HepG2 (cell line): ENCODE measurements around the gene PM20D1. TPM values are rescaled to one million over a fixed set of nuclear protein-coding genes. Genes with fewer than 3 reads are reported as not detected.

Experiments used
- ATAC-seq: fragments of 200-7000 bp; cut with Tn5 transposase; 3 replicates; pipeline ENCODE4 v1.9.1; 2020; ENCODE audit warnings: mild to moderate bottlenecking, moderate library complexity
- BruUV-seq: library from RNA; stranded (reverse); fragments of 400-500 nt; replicated peaks from 2 replicates; lab custom pipeline; 2021; lab: Mats Ljungman, UMichigan
- CTCF ChIA-PET: fragments of 300-600 bp; formaldehyde crosslinking; extraction: SDS; loops from one replicate; lab custom pipeline; 2021; ENCODE audit warnings: low total read pairs, inconsistent platforms, low intra/inter-chr PET ratio; lab: Yijun Ruan, JAX
- POLR2A ChIA-PET: fragments of 350-600 bp; sonication (Branson Sonifier 250); formaldehyde crosslinking; loops from one replicate; lab custom pipeline; 2020; ENCODE audit warnings: antibody characterized with exemption, inconsistent platforms; lab: Yijun Ruan, JAX
- DNase-seq: peaks from one replicate; pipeline ENCODE4 v3.0.0-alpha.2; 2015; ENCODE audit warnings: low spot score
- FAIRE-seq: peaks from 3 replicates; lab custom pipeline; 2011; peaks lifted over from hg19 to GRCh38; lab: Jason Lieb, UNC
- H2AFZ ChIP-seq: one replicate; pipeline ENCODE4 v1.6.1; 2011; ENCODE audit warnings: low read length, inconsistent platforms
- H3K27ac ChIP-seq: fragments of 300-600 bp; 3 replicates; pipeline ENCODE4 v1.8.0; 2011; ENCODE audit warnings: mixed run types, mild to moderate bottlenecking, mixed read lengths, low read length, inconsistent platforms; ENCODE audit not compliant: insufficient read depth; ENCODE audit errors: extremely low read length
- H3K27me3 ChIP-seq, 2 experiments: fragments of 200-600 bp in 1 of 2; 2 replicates in 1 of 2; 3 replicates in 1 of 2; pipeline versions ENCODE4 v1.6.0 to v1.8.0; 2011; ENCODE audit warnings: low read length in 2 of 2, mild to moderate bottlenecking in 2 of 2, moderate library complexity in 2 of 2, inconsistent platforms in 1 of 2; ENCODE audit not compliant: insufficient read depth in 2 of 2, control insufficient read depth in 1 of 2
- H3K36me3 ChIP-seq, 2 experiments: fragments of 200-600 bp in 1 of 2; replicated peaks in 1 of 2; 2 replicates in 1 of 2; 3 replicates in 1 of 2; pipeline versions ENCODE4 v1.5.1 to v1.8.0; 2011; ENCODE audit warnings: low read length in 2 of 2, inconsistent platforms in 1 of 2; ENCODE audit not compliant: insufficient read depth in 2 of 2, control insufficient read depth in 1 of 2
- H3K4me1 ChIP-seq: 2 replicates; pipeline ENCODE4 v1.5.1; 2012; ENCODE audit warnings: low read length, inconsistent platforms; ENCODE audit not compliant: insufficient read depth
- H3K4me2 ChIP-seq: 2 replicates; pipeline ENCODE4 v1.6.0; 2011; ENCODE audit warnings: low read depth, low read length, inconsistent platforms
- H3K4me3 ChIP-seq, 3 experiments: fragments of 200-600 bp in 1 of 3; sonication (generic), shearing (Covaris generic) in 1 of 3; replicated peaks in 1 of 3; 2 replicates each; pipeline ENCODE4 v1.5.1; 2011 to 2016; ENCODE audit warnings: low read length in 3 of 3, inconsistent platforms in 2 of 3, low read depth in 2 of 3, mild to moderate bottlenecking in 2 of 3, control low read depth in 1 of 3, mixed read lengths in 1 of 3; ENCODE audit not compliant: insufficient read depth in 1 of 3
- H3K79me2 ChIP-seq: one replicate; pipeline ENCODE4 v1.6.1; 2011; ENCODE audit warnings: low read length, inconsistent platforms; ENCODE audit not compliant: insufficient read depth
- H3K9ac ChIP-seq: 2 replicates; pipeline ENCODE4 v1.6.0; 2011; ENCODE audit warnings: mild to moderate bottlenecking, low read depth, low read length, inconsistent platforms; ENCODE audit not compliant: insufficient read depth
- H3K9me3 ChIP-seq: 2 replicates; pipeline ENCODE4 v1.5.1; 2012; ENCODE audit warnings: mild to moderate bottlenecking, low read length
- H4K20me1 ChIP-seq: 2 replicates; pipeline ENCODE4 v1.6.0; 2011; ENCODE audit warnings: inconsistent platforms, mild to moderate bottlenecking, low read length, moderate library complexity; ENCODE audit not compliant: insufficient read depth
- ARNT ChIP-seq: fragments of 450-650 bp; IDR thresholded peaks from 2 replicates; pipeline ENCODE4 v1.6.1; 2017
- CREB3 ChIP-seq: sonication (generic); formaldehyde crosslinking; IDR thresholded peaks from 2 replicates; pipeline ENCODE4 v1.5.0; 2020; ENCODE audit warnings: missing genetic modification reagents
- ELK4 ChIP-seq: sonication (generic); formaldehyde crosslinking; IDR thresholded peaks from 2 replicates; pipeline ENCODE4 v1.9.0; 2021; ENCODE audit warnings: missing genetic modification reagents, borderline replicate concordance
- GZF1 ChIP-seq: sonication (generic); formaldehyde crosslinking; IDR thresholded peaks from 2 replicates; pipeline ENCODE4 v1.5.1; 2020; ENCODE audit warnings: mild to moderate bottlenecking, missing genetic modification reagents
- SALL1 ChIP-seq: sonication (generic); formaldehyde crosslinking; IDR thresholded peaks from 2 replicates; pipeline ENCODE4 v1.8.0; 2022; ENCODE audit warnings: mild to moderate bottlenecking, missing genetic modification reagents
- TBX3 ChIP-seq: fragments of 450-650 bp; IDR thresholded peaks from 2 replicates; pipeline ENCODE4 v1.6.1; 2017; ENCODE audit warnings: antibody characterized with exemption, mild to moderate bottlenecking, inconsistent platforms, borderline replicate concordance
- ZFY ChIP-seq: sonication (generic); formaldehyde crosslinking; IDR thresholded peaks from 2 replicates; pipeline ENCODE4 v1.4.0; 2020; ENCODE audit warnings: missing genetic modification reagents
- ZNF326 ChIP-seq: sonication (generic); formaldehyde crosslinking; IDR thresholded peaks from 2 replicates; pipeline ENCODE4 v1.4.0; 2020; ENCODE audit warnings: missing genetic modification reagents, borderline replicate concordance
- ZNF609 ChIP-seq: sonication (generic); formaldehyde crosslinking; IDR thresholded peaks from 2 replicates; pipeline ENCODE4 v1.4.0; 2020; ENCODE audit warnings: mild to moderate bottlenecking, missing genetic modification reagents, borderline replicate concordance
- ZSCAN25 ChIP-seq: sonication (generic); formaldehyde crosslinking; IDR thresholded peaks from 2 replicates; pipeline ENCODE4 v1.8.0; 2022; ENCODE audit warnings: mild to moderate bottlenecking, missing genetic modification reagents
- WGBS: methylation state at CpG from one replicate; pipeline ENCODE4 v1.1.6; 2017; ENCODE audit warnings: low lambda C conversion rate; 5-methylcytosine and 5-hydroxymethylcytosine counted together
- in situ Hi-C: cut with HindIII; loops from 2 replicates; pipeline ENCODE4 v1.10.0; 2017; ENCODE audit warnings: low pct_unique_long_range_greater_than_20kb; ENCODE audit not compliant: extremely low pct_ligation_motif_present
- intact Hi-C: fragments of 100-400 bp; cut with micrococcal nuclease; formaldehyde crosslinking; loops from one replicate; pipeline ENCODE4 v1.10.0; 2022; ENCODE audit not compliant: unreplicated experiment
- polyA plus RNA-seq, 8 experiments: library from polyadenylated mRNA; depleted of rRNA in 3 of 8; stranded (reverse) in 7 of 8; unstranded in 1 of 8; fragments of >200 nt; fragmentation: Illumina TruSeq in 4 of 8; extraction: Trizol in 4 of 8; gene quantifications; 2 replicates each; pipeline versions ENCODE4 v1.2.1 to v1.2.3, GENCODE V29; 2011 to 2016; ENCODE audit warnings: low read depth in 4 of 8, missing spikeins in 1 of 8, mixed read lengths in 1 of 8; ENCODE audit not compliant: insufficient read depth in 1 of 8
- total RNA-seq, 5 experiments: library from RNA; depleted of rRNA; stranded (reverse); fragments of >200 nt; fragmentation: Illumina TruSeq; extraction: Trizol; gene quantifications; 2 replicates each; pipeline ENCODE4 v1.2.3, GENCODE V29; 2016; ENCODE audit warnings: low read depth in 1 of 5

The PM20D1 gene
- total and polyA plus RNA-seq, 2 of the 13 experiments (the other 11 are each of a cell fraction or from before 2014, with no cell fraction given): not detected

GRCh38 chr1:205812271-205812877 is 37.6 kb downstream of the PM20D1 start:
- FAIRE-seq (no peak), ATAC-seq (peak; percentile 62)
- in situ Hi-C loops: no loop called here
- H3K79me2 ChIP-seq: no peaks in the 10 kb centered on the region
- H3K27me3 ChIP-seq: peaks cover 1 to 23% of the 10 kb centered on the region in 2 experiments; a peak in 3 of 5 replicates
- POLR2A ChIA-PET: no interaction called here
- peak overlapping the region; percentile 59 to 80 (median 76) for H3K4me3 ChIP-seq
- no peak overlapping the region for H2AFZ ChIP-seq
- H3K36me3 ChIP-seq: no peaks in the 10 kb centered on the region
- TF ChIP-seq ARNT (no peak), SALL1 (CRISPR knock-in tag) (peak; percentile 6; the same call in 1 of the 2 replicates), TBX3 (no peak)
- TF ChIP-seq, all 625 proteins: peak for 1
- H4K20me1 ChIP-seq: no peaks in the 10 kb centered on the region
- H3K4me2 ChIP-seq: peak overlapping the region; percentile 92
- CTCF ChIA-PET: no interaction called here
- no peak for DNase-seq
- 3% methylated on average over 9 of the region's 16 CpGs for WGBS
- no TSS peak for BruUV-seq
- no peak overlapping the region for H3K27ac ChIP-seq
- no peaks in the 10 kb centered on the region for H3K9me3 ChIP-seq
- peak overlapping the region; percentile 51; the same call in 1 of the 2 replicates for H3K9ac ChIP-seq
- peaks cover 24% of the 10 kb centered on the region for H3K4me1 ChIP-seq
- intact Hi-C loops: no loop called here

- H3K27ac ChIP-seq: no peak overlapping the region
- H3K9ac ChIP-seq: no peak overlapping the region
- H3K36me3 ChIP-seq: no peaks in the 10 kb centered on the region
- FAIRE-seq (no peak), DNase-seq (no peak), ATAC-seq (no peak)
- H3K4me2 ChIP-seq: 0 out of 2 replicates have a peak overlapping the region, but pooled peaks have one; percentile 44
- intact Hi-C loops (no loop called here), in situ Hi-C loops (no loop called here)
- peaks cover 1 to 23% of the 10 kb centered on the region in 2 experiments; a peak in 3 of 5 replicates for H3K27me3 ChIP-seq
- ChIA-PET POLR2A (no interaction called here), CTCF (no interaction called here)
- H3K9me3 ChIP-seq: no peaks in the 10 kb centered on the region
- H3K4me3 ChIP-seq: peak overlapping the region in 1 of 3 experiments; percentile 80; a peak in 1 of 6 replicates
- no TSS peak for BruUV-seq
- peaks cover 29% of the 10 kb centered on the region for H3K4me1 ChIP-seq
- 45% methylated on average over 5 of the region's 5 CpGs for WGBS
- H2AFZ ChIP-seq: no peak overlapping the region
- H4K20me1 ChIP-seq: no peaks in the 10 kb centered on the region
- no peaks in the 10 kb centered on the region for H3K79me2 ChIP-seq
- TF ChIP-seq ZNF609 (CRISPR knock-in tag) (no peak), ZFY (CRISPR knock-in tag) (0 out of 2 replicates have a peak, but pooled peaks have one; percentile 26), ZNF326 (CRISPR knock-in tag) (no peak), ZSCAN25 (CRISPR knock-in tag) (peak; percentile 89), ELK4 (CRISPR knock-in tag) (no peak), CREB3 (CRISPR knock-in tag) (no peak), GZF1 (CRISPR knock-in tag) (no peak)
Measured at GRCh38 chr1:205811660-205812059, 38.3 kb downstream of the PM20D1 start.
